HG02840 (cell line): ENCODE data around the gene TERT.

Experiments
- ATAC-seq: cut with Tn5 transposase; IDR thresholded peaks from one replicate; pipeline ENCODE4 v1.9.1; 2021; ENCODE audit warnings: mild to moderate bottlenecking, moderate library complexity, moderate number of reproducible peaks; ENCODE audit not compliant: unreplicated experiment, low FRiP score

The TERT gene

GRCh38 chr5:1209896-1210776 lies 84.7 kb downstream of the TERT start:
- no peak for ATAC-seq

GRCh38 chr5:1209489-1209852 lies 85.4 kb downstream of the TERT start:
- no peak for ATAC-seq

- ATAC-seq = no peak
Observed at GRCh38 chr5:1208743-1209488, 86.0 kb downstream of the TERT start.

DNA sequence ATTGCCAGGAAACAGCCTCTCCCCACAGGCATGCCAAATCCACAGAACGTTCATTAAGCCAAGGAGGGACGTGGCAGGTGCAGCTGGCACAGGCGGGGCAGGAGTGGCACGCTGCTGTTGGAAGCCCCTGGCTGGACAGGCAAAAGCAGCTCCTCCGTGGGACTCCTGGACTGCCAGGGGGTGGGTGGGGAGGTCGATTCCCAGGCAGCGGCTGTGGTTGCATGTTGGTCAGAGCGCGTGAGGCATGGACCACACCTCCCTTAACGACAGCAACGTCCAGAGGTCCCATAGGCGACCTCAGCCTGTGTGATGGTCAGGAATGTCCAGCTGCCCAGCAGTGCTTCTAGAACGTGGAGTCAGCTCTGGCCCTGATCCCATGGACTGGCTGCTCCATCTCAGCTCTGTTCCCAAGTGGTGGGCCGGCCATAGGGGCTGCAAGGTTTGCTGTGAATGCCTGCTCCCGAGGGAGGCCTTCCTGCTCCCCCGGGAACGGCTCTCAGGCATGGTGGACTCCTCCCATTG lies 86.6 kb downstream of the TERT start:
- no peak for ATAC-seq

GRCh38 chr5:1207555-1207954 lies 87.3 kb downstream of the TERT start:
- no peak for ATAC-seq

- no peak for ATAC-seq
Observed at GRCh38 chr5:1206521-1207412, 88.1 kb downstream of the TERT start.

DNA sequence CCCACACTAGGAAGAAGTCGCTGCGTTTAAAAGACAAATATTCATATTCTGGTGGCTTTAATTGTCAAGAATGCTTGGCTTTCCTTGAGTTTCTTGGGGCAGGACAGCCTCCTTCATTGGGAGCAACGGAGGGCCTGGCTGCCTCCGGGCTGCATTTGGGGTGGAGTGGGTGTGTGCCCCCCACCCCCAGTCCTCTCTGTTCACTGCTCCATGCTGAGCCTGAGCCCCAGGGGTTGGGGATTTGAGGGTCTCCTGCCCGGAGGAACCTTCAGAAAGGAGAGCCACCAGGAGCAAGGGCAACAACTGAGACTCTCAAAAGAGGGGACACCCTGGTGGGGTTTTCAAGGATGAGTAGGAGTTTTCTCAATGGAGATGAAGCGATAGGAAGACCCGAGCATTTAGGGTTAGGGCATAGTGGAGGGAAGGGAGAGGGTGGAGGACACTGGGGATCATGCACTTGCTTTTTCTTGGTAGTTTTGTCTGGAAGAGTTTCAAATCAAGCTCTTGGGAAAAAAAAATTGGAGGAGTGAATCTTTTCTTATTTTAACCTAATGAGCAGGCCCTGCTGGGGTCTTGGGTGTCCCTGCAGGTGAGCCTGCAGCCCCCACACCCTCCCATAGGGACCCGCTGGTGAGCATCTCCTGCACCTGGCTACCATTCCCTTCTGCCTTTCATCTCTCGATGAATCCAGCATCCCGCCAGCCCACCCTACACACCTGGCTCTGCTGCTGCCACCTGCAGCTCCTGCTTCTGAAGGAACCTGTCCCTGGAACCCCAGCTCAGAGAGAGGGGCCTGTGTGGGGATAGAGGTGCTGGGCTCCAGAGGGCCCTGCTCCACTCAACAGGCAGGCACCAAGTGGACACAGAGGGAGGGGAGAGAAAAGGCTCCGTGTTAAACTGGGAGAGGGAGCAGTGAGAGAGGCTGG lies 89.3 kb downstream of the TERT start:
- no peak for ATAC-seq

- no peak for ATAC-seq
Observed at GRCh38 chr5:1204693-1205242, 90.1 kb downstream of the TERT start.

DNA sequence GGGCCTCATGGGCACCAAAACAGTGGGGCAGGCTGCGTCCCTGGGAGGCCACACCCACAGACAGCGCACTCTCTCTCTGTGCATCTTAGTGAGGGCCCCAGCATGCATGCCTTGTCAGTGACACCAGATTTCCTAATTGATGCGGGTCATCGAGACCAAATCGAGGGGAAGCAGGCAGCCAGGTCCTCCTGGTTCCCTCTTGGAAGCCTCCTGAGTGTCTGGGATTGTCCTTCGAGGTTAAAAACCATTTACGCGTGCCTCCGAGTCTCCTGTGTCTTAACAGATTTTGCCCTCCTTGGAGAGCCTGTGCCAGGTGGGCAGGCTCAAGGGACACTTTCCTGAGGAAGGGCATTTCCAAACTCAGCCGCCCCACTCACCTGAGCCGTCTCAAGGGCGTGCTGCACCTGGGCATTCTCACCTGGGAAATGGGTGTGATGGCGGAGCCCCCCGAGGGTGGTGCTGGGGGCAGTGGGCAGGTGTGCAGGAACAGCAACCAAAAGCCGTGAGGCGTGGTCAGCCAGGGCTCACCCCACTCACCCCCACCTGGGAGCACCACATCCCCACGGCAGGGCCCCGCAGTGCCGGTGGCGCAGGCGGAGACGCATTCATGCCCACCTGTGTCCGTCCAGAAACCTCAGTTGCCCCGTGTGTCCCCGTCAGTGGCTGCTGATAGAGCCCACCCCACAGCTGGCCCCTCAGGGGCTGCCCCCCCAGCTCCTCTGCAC lies 90.7 kb downstream of the TERT start:
- no peak for ATAC-seq

GRCh38 chr5:1203311-1203967 lies 91.4 kb downstream of the TERT start:
- no peak for ATAC-seq
